ENCODE results near the gene SRSF10.

- TF ChIP-seq RARB (CRISPR knock-in tag; IDR thresholded peaks at IDR 0.05) = no peak
- TF ChIP-seq CSRNP3 (CRISPR knock-in tag; IDR thresholded peaks at IDR 0.05) = no peak
- TF ChIP-seq TSHZ2 (CRISPR knock-in tag; IDR thresholded peaks at IDR 0.05) = no peak
- TF ChIP-seq GLIS3 (CRISPR knock-in tag; IDR thresholded peaks at IDR 0.05) = no peak
- no peak for TF ChIP-seq CREB5 (CRISPR knock-in tag; IDR thresholded peaks at IDR 0.05; ENCODE audit: low read depth)
- TF ChIP-seq ESRRG (CRISPR knock-in tag; IDR thresholded peaks at IDR 0.05) = no peak
- TF ChIP-seq ZFP3 (CRISPR knock-in tag; IDR thresholded peaks at IDR 0.05) = no peak
- no peak for TF ChIP-seq SNAI2 (CRISPR knock-in tag; IDR thresholded peaks at IDR 0.05)
- TF ChIP-seq PATZ1 (CRISPR knock-in tag; IDR thresholded peaks at IDR 0.05; ENCODE audit: borderline replicate concordance) = no peak
- no peak for TF ChIP-seq PPARA (CRISPR knock-in tag; IDR thresholded peaks at IDR 0.05; ENCODE audit: borderline replicate concordance)
- no peak for TF ChIP-seq ZNF70 (CRISPR knock-in tag; IDR thresholded peaks at IDR 0.05)
- no peak for TF ChIP-seq ARNTL (CRISPR knock-in tag; IDR thresholded peaks at IDR 0.05; ENCODE audit: borderline replicate concordance, low read depth)
- no peak for TF ChIP-seq TOX (CRISPR knock-in tag; IDR thresholded peaks at IDR 0.05; ENCODE audit: borderline replicate concordance)
Measured at GRCh38 chr1:23977187-23977853, 2.8 kb downstream of the SRSF10 start.
